Lung (tissue), 12 donors: ENCODE measurements around the gene SUMO1. TPM values are rescaled to one million over a fixed set of nuclear protein-coding genes. Genes with fewer than 3 reads are reported as not detected.
"Not testable (repeated sequence)": the region's sequence is repeated elsewhere in the genome, so short reads cannot be mapped to it uniquely, and the experiment has no call there.

Experiments
- ATAC-seq: fragments of 200-7000 bp; cut with Tn5 transposase; one replicate; pipeline ENCODE4 v1.9.1; 2020; ENCODE audit warnings: moderate number of reproducible peaks; ENCODE audit not compliant: insufficient read depth, low FRiP score
- DNase-seq, 3 donors: peaks; one replicate each; pipeline ENCODE4 v3.0.0-alpha.2; 2013 to 2017
- H3K27ac ChIP-seq, 2 donors: one replicate each; pipeline ENCODE4 v1.5.1; 2013; ENCODE audit warnings: mild to moderate bottlenecking in 2 of 2, moderate library complexity in 2 of 2, control low read depth in 1 of 2, inconsistent platforms in 1 of 2, low read depth in 1 of 2, low read length in 1 of 2
- H3K27me3 ChIP-seq, 3 donors: one replicate each; pipeline ENCODE4 v1.5.1; 2013; ENCODE audit warnings: low read length in 2 of 3; ENCODE audit not compliant: control insufficient read depth in 3 of 3, insufficient read depth in 3 of 3
- H3K36me3 ChIP-seq, 4 donors: one replicate each; pipeline ENCODE4 v1.5.1; 2013; ENCODE audit warnings: low read length in 4 of 4, mild to moderate bottlenecking in 1 of 4, moderate library complexity in 1 of 4; ENCODE audit not compliant: control insufficient read depth in 4 of 4, insufficient read depth in 4 of 4
- H3K4me1 ChIP-seq, 5 donors: one replicate each; pipeline ENCODE4 v1.5.1; 2013; ENCODE audit warnings: low read length in 5 of 5, mild to moderate bottlenecking in 2 of 5, moderate library complexity in 1 of 5; ENCODE audit not compliant: control insufficient read depth in 5 of 5, insufficient read depth in 5 of 5
- H3K4me3 ChIP-seq: one replicate; pipeline ENCODE4 v1.5.1; 2013; ENCODE audit warnings: mild to moderate bottlenecking, control low read depth, moderate library complexity
- H3K9ac ChIP-seq, 2 donors: one replicate each; pipeline ENCODE4 v1.5.1; 2013; ENCODE audit warnings: low read length in 2 of 2, control low read depth in 1 of 2; ENCODE audit not compliant: insufficient read depth in 1 of 2
- H3K9me3 ChIP-seq, 4 donors: one replicate each; pipeline ENCODE4 v1.5.1; 2013; ENCODE audit warnings: low read length in 3 of 4, mild to moderate bottlenecking in 1 of 4, moderate library complexity in 1 of 4; ENCODE audit not compliant: control insufficient read depth in 4 of 4, insufficient read depth in 3 of 4
- WGBS, 2 donors: extraction: QIAGEN DNeasy Blood & Tissue Kit; methylation state at CpG; one replicate each; pipeline ENCODE4 v1.1.7; 2013; 5-methylcytosine and 5-hydroxymethylcytosine counted together
- polyA plus RNA-seq, 2 donors: library from polyadenylated mRNA; stranded (reverse); fragments of 200-250 nt; gene quantifications; one replicate each; pipeline ENCODE4 v1.2.1, GENCODE V29; 2013
- total RNA-seq, 2 donors: library from RNA; depleted of rRNA in 1 of 2; stranded (reverse); fragments of >200 nt in 1 of 2; gene quantifications; one replicate each; pipeline ENCODE4 v1.2.1, GENCODE V29; 2014 to 2021
- TF ChIP-seq, protein P1 (sequence below): IDR thresholded peaks from 2 replicates; pipeline ENCODE4 v1.5.1; 2012; ENCODE audit warnings: mild to moderate bottlenecking; ENCODE audit errors: control extremely low read depth, extremely low read depth
- donor health status: control.
- donor health status: control.
- donor health status: Bipolar disorder and iron deficiency.
- donor health status: healthy.
- donor health status: DM: yes; HTN: yes; CAD: no.

SUMO1 gene
- total and polyA plus RNA-seq, 4 donors: 59.9 to 105 (median 83.2) TPM

DNA sequence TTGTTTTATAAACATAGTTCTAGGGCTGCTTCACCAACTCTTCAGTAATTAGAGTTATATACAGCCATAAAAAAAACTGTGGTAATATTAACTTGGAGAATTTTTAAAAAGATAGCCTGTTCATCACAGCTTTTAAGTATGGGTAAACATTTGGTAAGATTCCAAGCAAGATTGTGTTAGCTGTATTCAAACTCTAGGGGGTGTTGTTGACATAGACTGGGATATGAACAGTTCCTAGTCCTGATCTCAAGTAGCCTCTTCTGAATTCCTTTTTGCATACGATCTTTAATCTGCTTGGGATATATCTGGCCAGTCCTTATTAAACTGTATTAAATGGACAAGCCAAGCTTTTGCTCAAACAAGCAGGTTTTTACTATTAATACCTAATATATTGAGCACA lies 40.5 kb upstream of the SUMO1 start:
- Histone ChIP-seq H3K9ac (no peak overlapping the region), H3K27ac (peak overlapping the region in 1 of 2 donors; percentile 54), H3K36me3 (peaks cover 8 to 35% (median 20%) of the 10 kb centered on the region in 4 donors), H3K4me1 (peaks cover 0 to 5% (median 0%) of the 10 kb centered on the region in 5 donors), H3K4me3 (no peak overlapping the region), H3K9me3 (no peaks in the 10 kb centered on the region), H3K27me3 (no peaks in the 10 kb centered on the region)
- TF ChIP-seq, protein P1, sequence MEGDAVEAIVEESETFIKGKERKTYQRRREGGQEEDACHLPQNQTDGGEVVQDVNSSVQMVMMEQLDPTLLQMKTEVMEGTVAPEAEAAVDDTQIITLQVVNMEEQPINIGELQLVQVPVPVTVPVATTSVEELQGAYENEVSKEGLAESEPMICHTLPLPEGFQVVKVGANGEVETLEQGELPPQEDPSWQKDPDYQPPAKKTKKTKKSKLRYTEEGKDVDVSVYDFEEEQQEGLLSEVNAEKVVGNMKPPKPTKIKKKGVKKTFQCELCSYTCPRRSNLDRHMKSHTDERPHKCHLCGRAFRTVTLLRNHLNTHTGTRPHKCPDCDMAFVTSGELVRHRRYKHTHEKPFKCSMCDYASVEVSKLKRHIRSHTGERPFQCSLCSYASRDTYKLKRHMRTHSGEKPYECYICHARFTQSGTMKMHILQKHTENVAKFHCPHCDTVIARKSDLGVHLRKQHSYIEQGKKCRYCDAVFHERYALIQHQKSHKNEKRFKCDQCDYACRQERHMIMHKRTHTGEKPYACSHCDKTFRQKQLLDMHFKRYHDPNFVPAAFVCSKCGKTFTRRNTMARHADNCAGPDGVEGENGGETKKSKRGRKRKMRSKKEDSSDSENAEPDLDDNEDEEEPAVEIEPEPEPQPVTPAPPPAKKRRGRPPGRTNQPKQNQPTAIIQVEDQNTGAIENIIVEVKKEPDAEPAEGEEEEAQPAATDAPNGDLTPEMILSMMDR: peak; percentile 29
- DNase-seq (peak in 2 of 3 donors; percentile 69 to 77), ATAC-seq (peak; percentile 67)
- 21 to 48% methylated on average over 1 of the region's 1 CpG for WGBS, 2 donors

DNA sequence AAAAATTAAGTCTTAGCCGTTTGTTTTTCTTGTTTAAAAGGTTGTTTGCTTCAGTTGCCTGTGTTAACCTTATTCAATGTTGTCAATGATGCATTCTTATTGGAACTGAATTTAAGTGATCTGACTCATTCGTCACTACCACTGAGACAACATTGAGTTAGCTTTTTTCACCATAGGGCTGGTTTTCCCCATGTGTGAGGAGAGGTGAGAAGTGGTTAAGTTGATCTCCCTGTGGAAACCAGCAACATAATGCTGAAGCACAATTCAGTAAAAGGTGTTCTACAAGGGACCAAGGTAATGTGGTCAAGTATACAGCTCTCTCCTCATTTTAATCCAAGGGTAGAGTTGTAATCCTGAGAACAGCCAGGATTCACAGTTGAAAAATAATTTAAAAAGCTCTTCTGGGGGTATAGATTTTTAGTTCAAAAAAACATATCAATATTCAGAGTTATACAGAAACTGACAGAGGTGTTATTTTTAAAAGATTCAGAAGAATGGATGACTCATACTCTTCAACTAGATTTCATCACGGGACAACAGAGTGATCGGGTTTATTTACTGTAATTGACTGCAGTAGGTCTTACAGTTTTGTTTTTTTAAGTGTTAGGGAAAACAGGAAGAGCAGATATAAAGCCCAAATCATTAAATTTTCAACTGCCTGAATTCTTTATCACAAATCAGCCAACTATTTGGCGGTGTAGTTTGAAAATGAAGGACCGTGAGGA lies 39.8 kb upstream of the SUMO1 start:
- Histone ChIP-seq H3K27me3 (no peaks in the 10 kb centered on the region), H3K4me3 (no peak overlapping the region), H3K4me1 (peaks cover 0 to 5% (median 0%) of the 10 kb centered on the region in 5 donors), H3K36me3 (peaks cover 3 to 33% (median 19%) of the 10 kb centered on the region in 4 donors), H3K9me3 (no peaks in the 10 kb centered on the region), H3K9ac (no peak overlapping the region), H3K27ac (peak overlapping the region; percentile 42 to 54)
- WGBS, 2 donors: 60 to 73% methylated on average over 6 of the region's 6 CpGs
- DNase-seq: no peak
- peak; percentile 36 for ATAC-seq
- TF ChIP-seq, protein P1: no peak

DNA sequence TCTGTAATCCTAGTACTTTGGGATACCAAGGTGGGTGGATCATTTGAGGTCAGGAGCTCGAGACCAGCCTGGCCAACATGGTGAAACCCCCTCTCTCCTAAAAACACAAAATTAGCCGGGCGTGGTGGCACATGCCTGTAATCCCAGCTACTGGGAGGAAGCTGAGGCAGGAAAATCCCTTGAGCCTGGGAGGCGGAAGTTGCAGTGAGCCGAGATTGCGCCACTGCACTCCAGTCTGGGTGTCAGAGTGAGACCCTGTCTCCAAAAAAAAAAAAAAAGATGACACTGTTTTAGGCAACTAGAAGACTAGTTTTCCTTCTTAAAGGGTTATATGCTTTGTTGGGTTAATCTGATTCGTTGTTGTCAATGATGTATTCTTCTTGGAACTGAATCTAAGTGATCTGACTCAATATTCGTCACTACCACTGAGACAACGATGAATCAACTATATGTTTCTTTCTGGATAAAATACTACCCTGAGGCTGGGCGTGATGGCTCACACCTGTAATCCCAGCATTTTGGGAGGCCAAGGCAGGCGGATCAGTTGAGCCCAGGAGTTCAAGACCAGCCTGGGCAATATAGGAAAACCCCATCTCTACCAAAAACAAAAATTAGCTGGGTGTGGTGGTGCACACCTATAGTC lies 37.8 kb upstream of the SUMO1 start:
- not testable (repeated sequence) for H3K9me3 ChIP-seq, ATAC-seq, H3K27ac ChIP-seq, H3K9ac ChIP-seq, H3K27me3 ChIP-seq, H3K4me3 ChIP-seq, H3K4me1 ChIP-seq, DNase-seq
- 84 to 89% methylated on average over 11 of the region's 11 CpGs for WGBS, 2 donors
- H3K36me3 ChIP-seq: peaks cover 0 to 26% (median 10%) of the 10 kb centered on the region in 4 donors

DNA sequence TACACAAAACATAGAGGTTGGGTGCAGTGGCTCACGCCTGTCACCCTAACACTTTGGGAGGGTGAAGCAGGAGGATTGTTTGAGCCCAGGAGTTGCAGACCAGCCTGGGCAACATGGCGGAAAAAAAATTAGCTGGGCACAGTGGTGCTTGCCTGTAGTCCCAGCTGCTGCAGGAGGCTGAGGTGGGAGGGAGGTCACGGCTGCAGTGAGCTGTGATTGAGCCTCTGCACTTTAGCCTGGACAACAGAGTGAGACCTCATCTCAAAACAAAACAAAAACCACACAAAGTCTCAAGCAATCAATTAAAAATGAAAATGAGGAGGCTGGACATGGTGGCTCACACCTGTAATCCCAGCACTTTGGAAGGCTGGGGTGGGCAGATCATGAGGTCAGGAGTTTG lies 32.1 kb upstream of the SUMO1 start:
- Histone ChIP-seq H3K4me3 (no peak overlapping the region), H3K27ac (no peak overlapping the region), H3K4me1 (peaks cover 1 to 5% (median 3%) of the 10 kb centered on the region in 5 donors), H3K36me3 (peaks cover 0 to 4% (median under 1%) of the 10 kb centered on the region in 4 donors), H3K27me3 (no peaks in the 10 kb centered on the region), H3K9ac (no peak overlapping the region), H3K9me3 (no peaks in the 10 kb centered on the region)
- DNase-seq (no peak), ATAC-seq (no peak)
- TF ChIP-seq, protein P1: no peak
- 82 to 85% methylated on average over 3 of the region's 3 CpGs for WGBS, 2 donors
